Retina (tissue), 1 donor: ENCODE measurements around the gene SELENOW.
"Not testable (repeated sequence)": the region's sequence is repeated elsewhere in the genome, so short reads cannot be mapped to it uniquely, and the experiment has no call there.

Source experiments
- DNase-seq: peaks from one replicate; pipeline ENCODE4 v3.0.0-alpha.2; 2016

SELENOW gene

DNA sequence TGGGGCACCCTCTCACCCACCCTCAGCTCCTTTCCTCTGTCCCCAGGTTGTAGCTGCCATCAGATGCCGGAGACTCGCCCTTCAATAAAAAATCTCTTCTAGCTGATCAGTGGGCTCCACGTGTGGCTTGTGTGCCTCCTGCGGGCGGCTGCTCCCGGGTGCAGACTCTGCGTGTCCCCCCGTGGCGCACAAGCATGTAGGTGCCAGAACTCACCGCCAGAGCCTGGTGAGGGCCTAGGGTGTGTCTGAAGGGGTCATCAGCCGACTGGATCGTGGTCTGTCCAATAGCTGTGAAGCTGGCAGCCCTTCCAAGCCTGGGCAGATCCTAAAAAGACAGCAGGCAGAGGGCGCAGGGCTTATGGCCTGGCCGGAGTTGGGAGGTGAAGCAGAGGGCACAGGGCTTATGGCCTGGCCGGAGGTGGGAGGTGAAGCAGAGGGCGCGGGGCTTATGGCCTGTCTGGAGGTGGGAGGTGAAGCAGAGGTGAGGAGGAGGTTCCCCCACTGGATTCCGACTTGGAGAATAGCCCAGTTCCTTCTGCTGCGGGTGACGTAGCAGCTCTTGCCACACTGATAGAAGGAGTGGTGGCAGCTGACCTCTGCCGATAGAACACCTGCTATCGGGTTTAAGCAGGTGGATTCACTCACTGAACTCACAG is 21.4 kb upstream of the SELENOW start:
- DNase-seq: no peak

DNA sequence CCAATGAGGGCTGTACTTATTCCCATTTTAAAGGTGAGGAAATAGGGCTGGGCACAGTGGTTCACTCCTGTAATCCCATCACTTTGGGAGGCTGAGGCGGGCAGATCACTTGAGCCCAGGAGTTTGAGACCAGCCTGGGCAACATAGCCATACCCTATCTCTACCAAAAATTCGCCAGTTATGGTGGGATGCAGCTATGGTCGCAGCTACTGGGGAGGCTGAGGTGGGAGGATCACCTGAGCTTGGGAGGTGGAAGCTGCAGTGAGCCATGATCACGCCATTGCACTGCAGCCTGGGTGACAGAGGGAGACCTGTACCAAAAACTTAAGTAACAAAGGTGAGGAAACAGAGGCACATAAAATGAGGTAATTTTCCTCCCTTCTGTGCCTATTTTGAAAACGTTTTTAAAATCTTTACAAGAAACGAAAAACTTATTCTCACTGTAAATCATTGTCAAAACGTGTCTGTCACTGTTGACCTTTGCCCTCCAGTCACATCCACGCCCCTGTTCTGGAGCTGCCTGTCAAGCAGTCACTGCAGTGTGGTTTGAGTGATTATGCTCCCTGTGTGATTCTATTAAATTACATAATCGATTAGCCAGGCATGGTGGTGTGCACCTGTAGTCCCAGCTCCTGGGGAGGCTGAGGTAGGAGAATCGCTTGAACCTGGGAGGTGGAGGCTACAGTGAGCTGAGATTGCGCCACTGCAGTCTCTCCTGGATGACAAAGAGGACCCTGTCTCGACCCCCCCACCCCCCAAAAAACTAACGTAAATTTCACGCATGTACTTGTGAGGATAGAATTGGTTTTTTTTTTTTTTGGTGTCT is 20.7 kb upstream of the SELENOW start:
- no peak for DNase-seq

DNA sequence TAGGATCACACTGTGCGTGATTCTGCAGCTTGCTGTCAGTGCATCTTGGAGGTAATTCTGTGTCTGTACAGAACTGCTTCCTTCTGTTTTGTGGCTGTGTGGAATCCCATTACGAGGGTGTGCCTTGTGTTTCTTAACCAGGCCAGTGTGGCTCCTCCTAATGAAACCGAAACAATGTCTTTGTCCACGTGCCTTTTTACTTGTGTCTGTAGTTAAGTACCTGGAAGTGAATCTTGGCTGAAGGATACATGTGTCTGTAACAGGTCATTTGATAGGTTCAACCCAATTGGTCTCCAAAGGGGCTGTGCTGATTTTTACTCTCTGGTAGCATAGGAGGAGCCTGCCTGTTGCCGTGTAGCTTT is 20.1 kb upstream of the SELENOW start:
- DNase-seq: no peak

DNA sequence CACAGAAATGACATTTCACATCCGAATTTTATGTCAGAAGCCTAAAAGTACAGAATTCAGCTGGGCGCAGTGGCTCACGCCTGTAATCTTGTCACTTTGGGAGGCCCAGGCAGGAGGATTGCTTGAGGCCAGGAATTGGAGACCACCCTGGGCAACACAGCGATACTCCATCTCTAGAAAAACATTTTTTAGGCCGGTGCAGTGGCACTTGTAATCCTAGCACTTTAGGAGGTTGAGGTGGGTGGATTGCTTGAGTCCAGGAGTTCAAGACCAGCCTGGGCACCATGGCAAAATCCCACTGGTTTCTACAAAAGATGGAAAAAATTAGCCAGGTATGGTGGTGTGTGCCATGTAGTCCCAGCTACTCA is 17.9 kb upstream of the SELENOW start:
- no peak for DNase-seq

DNA sequence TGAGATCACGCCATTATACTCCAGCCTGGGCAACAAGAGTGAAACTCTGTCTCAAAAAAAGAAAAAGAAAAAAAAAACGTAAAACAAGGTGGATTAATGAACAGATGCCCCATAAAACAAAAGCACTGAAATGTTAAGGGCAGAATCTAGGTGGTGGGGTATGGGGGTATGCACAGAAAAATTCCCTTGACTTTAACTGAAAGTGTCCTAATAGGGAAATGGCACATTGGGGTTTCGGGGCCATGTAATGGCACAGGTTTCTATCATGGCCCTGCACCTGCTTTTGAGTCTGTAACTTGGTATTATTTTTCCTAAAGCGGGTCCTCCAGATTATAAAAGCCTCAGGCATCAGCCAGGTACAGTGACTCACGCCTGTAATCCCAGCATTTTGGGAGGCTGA is 16.9 kb upstream of the SELENOW start:
- DNase-seq: no peak

DNA sequence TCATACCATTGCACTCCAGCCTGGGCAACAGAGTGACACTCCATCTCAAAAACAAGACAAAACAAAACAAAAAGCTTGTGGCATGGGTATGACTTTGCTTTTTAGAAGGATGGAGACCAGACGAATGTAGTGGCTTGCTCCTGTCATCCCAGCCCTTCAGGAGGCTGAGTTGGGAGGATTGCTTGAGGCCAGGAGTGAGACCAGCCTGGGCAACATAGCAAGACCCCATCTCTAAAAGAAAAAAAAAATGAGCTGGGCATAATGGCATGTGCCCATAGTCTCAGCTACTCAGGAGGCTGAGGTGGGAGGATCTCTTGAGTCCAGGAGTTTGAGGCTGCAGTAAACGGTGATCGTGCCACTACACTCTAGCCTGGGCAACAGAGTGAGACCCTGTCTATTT is 16.4 kb upstream of the SELENOW start:
- no peak for DNase-seq

DNA sequence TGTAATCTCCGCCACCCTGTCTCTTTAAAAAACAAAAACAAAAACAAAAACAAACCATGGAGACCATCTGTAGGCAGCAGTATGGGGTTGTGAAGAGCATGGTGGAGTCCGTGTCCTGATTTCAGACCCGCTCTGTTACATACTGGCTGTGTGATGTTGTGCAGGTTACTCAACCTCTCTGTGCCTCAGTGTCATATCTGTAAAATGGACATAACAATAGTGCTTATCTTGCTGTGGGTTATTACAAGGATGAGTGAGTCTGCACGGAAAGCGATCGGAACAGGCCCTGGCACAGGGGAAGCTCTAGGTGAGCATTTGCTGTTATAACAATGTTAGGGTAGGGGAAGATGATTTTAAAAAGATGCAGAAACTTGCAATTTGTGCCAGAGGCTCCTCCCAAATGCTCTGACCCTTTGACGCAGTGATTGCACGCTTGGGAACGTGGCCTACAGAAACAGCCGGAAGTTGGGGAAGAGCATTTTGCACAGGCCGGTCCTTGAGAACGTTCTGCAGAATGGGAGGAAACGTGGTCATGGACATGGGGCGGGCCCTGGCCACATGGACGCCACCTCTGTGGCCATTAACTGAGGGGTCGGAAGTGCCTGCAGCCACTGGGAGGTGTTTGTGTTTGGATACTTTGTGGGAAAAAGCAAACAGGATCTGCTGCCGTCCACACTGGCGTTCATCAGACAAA is 15.7 kb upstream of the SELENOW start:
- DNase-seq: no peak

DNA sequence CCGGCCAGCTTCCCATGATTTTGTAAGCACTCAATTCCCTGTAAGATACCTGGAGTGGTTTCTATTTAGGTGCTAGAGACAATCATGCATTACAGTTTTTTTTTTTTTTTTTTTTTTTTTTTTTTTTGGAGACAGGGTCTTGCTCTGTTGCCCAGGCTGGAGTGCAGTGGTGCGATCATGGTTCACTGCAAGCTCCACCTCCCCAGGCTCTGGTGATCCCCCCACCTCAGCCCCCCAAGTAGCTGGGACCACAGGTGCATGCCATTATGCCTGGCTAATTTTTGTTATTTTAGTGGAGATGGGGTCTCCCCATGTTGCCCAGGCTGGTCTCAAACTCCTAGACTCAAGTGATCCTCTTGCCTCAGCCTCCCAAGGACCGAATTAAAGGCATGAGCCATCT is 13.8 kb upstream of the SELENOW start:
- DNase-seq: not testable (repeated sequence)

DNA sequence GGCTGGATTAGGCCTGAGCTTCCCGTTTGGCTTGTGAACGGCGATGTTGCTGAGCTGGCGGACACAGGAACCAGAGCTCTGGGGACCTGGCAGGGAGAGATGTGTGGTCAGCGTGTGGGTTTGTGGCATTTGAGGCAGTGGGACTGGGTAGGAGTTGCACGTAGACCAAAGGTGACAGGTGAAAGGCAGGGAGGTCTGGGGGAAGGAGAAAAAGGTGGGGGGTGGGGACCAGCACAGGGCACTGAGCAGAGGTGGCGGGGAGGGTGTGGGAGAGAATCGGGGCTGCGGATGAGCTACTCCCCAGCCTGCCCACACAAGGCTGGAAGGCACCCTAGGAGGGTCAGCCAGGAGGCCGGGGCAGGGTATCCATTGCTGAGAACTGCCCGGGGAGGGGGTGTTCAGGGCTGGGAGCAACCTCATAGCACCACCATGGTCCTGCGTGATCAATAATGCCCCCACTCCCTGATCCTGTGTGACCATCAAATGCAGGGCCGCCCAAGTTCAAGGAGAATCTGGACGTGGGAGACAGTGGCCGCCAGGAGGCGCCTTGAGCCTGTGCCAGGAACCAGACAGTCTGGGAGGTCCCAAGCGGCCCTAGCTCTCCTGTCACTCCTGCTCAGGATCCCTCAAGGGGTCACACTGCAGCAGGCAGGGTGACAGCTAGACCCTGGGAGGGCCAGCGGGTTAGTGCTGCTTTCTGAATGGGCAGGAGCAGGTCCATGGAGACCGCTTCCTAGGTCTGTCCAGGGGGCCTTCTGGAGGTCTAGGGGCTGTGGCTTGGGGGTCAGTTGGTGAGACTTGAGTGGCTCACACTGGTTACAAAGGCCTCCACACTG is 12.8 kb upstream of the SELENOW start:
- peak; percentile 77 for DNase-seq

DNA sequence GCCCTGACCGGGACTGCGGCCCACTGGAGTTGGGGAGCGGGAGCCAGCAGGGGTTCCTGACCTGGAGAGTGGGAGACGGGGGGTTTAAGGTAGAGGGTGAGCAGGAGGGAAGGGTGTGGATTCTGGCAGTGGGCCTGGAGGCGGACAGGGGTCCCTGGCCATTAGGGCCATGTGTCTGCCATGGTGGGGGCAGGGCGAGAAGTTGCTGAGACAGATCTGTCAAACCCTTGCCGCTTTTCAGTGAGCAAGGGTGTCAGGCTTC is 12.2 kb upstream of the SELENOW start:
- no peak for DNase-seq

DNA sequence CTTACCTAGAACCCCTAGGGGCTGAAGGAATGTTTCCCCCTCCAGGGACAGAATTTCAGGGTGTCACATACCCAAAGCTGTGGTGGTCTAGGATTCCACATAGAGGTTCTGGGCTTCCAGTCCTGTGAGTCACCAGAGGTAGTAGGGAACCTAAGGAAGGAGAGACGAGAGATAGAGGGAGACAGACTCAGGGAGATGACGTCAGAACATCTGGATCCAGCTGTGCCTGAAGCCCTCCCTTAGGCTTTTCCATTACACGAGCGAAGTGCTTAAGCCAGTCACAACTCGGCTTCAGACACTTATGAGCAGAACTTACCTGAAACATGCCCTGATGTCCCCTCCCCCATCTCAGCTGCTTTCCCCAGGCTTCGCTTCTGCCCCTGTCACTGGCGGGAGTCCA is 11.8 kb upstream of the SELENOW start:
- no peak for DNase-seq

DNA sequence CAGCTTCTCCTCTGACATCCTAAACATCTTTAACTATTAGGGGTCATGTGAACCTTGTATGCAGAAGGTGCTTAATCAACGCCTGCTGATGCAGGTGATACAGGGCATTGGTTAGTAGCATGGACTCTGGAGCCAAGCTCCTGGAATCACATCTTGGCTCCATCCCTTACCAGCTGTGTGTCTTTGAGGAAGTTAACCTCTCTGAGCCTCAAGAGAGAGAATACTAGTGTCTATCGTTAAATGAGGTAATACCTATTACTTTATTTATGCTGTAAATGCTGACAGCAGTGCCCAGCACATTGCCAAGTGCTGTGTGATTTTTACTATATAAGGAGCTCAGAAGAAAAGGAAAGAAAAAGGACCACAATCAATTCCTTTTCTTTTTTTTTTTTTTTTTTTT is 11.2 kb upstream of the SELENOW start:
- DNase-seq: no peak

DNA sequence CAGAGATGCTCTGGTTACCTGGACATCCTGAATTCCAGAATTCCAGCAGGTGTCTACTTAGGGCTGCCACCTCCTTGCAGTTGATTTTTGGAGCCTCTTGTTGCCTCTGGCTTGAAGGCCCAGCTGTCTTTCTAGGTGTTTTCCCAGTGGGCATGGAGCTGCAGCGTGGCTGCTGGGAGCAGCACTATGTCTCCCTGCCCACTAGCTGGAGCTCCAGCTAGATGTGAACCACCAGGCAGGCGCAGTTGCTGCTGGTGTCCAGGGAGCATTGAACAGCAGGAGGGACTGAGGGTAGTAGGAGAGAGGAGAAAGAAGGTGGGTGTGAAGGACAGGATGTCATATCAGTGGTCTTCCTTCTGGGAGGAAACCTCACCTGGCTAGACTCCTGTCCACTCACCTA is 9.9 kb upstream of the SELENOW start:
- DNase-seq: no peak

DNA sequence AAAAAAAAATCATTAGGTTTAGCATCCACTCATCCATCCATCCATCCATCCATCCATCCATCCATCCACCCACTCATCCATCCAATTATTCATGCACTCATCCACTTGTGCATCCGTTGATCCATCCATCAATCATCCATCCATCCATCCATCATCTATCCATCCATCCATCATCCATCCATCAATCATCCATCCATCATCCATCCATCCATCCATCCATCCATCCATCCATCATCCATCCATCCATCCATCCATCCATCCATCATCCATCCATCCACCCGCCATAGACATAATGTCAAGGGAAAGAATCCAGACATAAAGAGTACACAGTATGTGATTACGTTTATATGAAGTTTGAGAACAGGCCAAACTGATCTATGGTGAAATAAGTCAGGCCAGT is 9.0 kb upstream of the SELENOW start:
- DNase-seq: no peak

DNA sequence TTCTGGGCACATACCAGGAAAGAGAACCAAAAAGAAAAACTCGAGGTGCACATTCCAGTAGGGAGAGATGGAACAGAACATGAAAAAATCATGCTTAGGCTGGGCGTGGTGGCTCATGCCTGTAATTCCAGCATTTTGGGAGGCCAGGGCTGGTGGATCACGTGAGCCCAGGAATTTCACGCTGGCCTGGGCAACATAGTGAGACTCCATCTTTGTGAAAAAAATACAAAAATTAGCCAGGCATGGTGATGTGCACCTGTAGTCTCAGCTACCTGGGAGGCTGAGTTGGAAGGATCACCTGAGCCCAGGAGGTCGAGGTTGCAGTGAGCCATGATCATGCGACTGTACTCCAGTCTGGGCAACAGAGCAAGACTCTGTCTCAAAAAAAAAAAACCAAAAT is 7.2 kb upstream of the SELENOW start:
- DNase-seq: not testable (repeated sequence)

DNA sequence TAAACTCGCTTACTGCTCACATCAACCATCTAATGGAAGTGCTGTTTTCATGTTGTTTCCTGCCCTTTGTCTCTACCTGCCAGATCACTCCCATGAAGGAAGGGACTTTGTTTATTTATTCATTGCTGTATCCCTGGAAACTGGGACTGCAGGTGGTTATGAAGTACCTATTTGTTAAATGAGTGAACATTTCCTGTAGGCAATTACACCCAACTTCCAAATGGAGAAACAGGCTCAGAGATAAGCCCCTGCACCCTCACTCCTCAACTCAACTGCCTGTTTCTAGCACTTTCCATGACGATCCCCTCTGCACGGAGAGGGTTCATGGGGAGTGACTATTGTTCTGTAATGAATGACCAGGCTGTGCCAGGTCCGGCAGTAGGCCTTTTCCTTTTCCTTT is 1.9 kb upstream of the SELENOW start:
- no peak for DNase-seq

DNA sequence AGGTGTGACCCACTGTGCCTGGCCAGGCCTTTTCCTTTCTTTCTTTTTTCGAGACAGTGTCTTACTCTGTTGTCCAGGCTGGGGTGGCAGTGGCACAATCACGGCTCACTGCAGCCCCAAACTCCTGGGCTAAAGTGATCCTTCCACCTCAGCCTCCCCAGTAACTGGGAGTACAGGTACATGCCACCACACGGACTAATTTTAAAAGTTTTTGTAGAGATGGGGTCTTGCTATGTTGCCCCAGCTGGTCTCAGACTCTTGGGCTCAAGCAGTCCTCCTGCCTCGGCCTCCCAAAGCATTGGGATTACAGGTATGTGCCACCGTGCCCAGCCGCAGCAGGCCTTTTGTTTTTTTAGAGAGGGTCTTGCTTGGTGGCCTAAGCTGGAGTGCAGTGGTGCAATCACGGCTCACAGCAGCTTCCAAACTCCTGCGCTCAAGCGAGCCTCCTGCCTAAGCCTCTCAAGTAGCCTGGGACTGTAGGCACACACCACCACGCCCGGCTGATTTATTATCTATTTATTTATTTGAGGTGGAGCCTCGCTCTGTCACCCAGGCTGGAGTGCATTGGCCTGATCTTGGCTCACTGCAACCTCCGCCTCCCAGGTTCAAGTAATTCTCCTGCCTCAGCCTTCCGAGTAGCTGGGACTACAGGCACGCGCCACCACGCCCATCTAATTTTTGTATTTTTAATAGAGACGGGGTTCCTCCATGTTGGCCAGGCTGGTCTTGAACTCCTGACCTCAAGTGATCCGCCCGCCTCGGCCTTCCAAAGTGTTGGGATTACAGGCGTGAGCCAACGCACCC is 1.1 kb upstream of the SELENOW start:
- not testable (repeated sequence) for DNase-seq

DNA sequence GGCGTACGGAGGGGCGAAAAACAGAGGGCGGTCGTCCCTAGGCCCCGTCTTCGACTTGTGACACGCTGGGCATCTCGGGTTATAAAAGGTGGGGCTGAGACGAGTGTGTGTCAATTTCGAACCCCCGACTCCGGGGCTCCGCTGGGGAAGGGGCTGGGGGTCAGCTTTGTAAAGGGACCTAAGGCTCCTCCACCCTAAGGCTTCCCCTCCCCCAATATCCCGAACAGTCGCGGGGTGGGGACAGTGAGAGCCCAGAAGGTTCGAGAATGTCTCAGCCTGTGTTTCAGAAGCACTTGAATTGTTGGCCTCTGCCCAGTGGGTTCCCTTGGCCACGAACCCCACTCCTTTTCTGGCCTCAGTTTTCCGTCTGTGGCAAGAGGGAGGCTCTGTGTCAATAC is 450 bp downstream of the SELENOW start:
- no peak for DNase-seq

DNA sequence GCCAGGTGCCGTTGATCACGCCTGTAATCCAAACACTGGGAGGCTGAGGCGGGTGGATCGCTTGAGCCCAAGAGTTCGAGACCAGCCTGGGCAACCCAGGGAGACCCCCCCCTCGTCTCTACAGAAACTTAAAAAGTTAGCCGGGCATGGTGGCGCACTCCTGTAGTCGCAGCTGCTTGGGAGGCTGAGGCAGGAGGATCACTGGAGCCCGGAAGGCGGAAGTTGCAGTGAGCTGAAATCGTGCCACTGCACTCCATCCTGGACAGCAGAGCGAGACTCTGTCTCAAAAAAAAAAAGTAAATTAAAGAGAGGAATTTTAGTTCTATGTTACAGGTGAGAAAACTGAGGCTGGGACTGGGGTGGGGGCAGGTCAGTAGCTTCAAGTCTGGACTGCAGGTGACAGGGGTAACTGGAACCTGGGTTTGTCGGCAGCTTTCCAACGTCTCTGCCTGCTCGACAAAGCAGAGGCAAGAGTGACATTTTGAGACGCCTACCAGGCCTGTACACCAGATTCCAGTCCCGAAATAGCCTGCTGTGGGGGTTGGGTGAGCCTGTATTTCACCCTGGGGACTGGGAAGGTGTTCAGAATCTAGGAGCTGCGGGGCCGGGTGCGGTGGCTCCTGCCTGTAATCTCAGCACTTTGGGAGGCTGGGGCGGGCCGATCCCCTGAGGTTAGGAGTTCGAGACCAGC is 1.2 kb downstream of the SELENOW start:
- no peak for DNase-seq

DNA sequence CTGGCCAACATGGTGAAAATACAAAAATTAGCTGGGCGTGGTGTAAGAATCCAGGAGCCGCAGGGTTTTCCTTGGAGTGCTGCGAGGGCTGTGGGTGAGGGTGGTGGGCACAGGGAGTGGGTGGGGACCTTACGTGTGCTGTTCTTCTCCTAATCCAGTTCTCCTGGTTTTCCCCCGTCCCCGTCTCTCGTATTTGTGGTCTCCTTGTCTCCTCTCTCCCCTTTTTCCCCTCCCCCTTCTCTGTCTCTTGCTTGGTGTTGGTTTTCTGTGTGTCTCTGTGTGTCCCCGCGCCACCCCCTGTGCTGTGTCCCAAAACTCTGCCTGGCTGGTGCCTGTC is 1.7 kb downstream of the SELENOW start:
- DNase-seq: no peak

DNA sequence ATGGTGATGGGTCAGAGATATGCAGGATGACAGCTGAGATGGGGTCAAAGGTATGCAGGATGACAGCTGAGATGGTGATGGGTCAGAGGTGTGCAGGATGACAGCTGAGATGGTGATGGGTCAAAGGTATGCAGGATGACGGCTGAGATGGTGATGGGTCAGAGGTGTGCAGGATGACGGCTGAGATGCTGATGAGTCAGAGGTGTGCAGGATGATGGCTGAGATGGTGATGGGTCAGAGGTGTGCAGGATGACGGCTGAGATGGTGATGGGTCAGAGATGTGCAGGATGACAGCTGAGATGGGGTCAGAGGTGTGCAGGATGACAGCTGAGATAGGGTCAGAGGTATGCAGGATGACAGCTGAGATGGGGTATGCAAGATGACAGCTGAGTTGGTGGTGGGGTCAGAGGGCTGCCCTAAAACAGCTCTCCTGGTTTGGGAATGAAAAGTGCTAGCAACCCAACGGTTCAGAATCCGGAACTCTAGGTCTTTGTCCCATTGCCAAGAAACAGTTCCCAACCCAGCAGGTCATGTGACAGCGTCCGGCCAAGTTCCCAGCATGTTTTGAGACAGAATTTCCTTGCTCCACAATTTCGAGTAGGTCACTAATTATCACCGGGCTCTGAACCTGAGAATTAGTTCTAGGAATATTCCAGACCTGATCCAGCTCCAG is 3.2 kb downstream of the SELENOW start:
- DNase-seq: no peak

DNA sequence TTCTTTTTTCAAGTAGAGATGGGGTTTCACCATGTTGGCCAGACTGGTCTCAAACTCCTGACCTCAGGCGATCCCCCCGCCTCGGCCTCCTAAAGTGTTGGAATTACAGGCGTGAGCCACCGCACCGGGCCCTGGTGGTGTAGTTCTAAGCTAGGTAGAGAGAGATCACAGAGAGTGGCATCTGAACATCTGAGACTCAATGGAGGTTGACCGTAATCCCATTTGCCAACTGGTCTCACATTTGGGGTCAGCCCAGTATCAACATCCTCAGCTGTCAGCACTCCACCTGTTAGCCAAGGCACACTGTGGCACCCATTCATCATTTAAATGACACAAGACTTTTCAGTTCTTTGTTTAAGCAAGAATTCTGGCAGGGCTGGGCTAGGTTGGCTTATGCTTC is 8.1 kb downstream of the SELENOW start:
- no peak for DNase-seq
